K562 (cell line): ENCODE data around the gene PDLIM4. TPM values are rescaled to one million over a fixed set of nuclear protein-coding genes. Genes with fewer than 3 reads are reported as not detected.
A peak's percentile ranks its signal among the peaks of the same experiment; 100 is the strongest.

ENCODE experiments used
- ATAC-seq: fragments of 200-7000 bp; cut with Tn5 transposase; 3 replicates; pipeline ENCODE4 v1.9.1; 2020; ENCODE audit warnings: moderate library complexity
- BruUV-seq: library from RNA; stranded (reverse); fragments of 400-500 nt; replicated peaks from 2 replicates; lab custom pipeline; 2021; lab: Mats Ljungman, UMichigan
- CTCF ChIA-PET: fragments of 300-600 bp; formaldehyde crosslinking; extraction: SDS; loops from one replicate; lab custom pipeline; 2021; ENCODE audit warnings: low intra/inter-chr PET ratio; lab: Yijun Ruan, JAX
- POLR2A ChIA-PET: fragments of 300-600, 350-650 bp; sonication (Branson Sonifier 250); formaldehyde crosslinking; extraction: SDS; loops from one replicate; lab custom pipeline; 2021; ENCODE audit warnings: antibody characterized with exemption, inconsistent platforms; lab: Yijun Ruan, JAX
- DNase-seq, 4 experiments: peaks; one replicate each; pipeline versions ENCODE4 v3.0.0 to v3.0.0-alpha.2; 2011 to 2018; ENCODE audit warnings: low spot score in 3 of 4, mixed read lengths in 3 of 4; ENCODE audit errors: extremely low read depth in 1 of 4
- FAIRE-seq: peaks from 2 replicates; lab custom pipeline; 2011; peaks lifted over from hg19 to GRCh38; lab: Jason Lieb, UNC
- H2AFZ ChIP-seq: 2 replicates; pipeline ENCODE4 v1.6.0; 2011; ENCODE audit warnings: low read depth, low read length, control low read depth, inconsistent platforms
- H3K27ac ChIP-seq: fragments of 200-600 bp; 3 replicates; pipeline ENCODE4 v1.8.0; 2011; ENCODE audit warnings: low read depth, mild to moderate bottlenecking, control low read depth, inconsistent platforms, low read length, moderate library complexity, mixed read lengths; ENCODE audit errors: extremely low read depth
- H3K27me3 ChIP-seq, 2 experiments: fragments of 300-600 bp in 1 of 2; 2 replicates in 1 of 2; 3 replicates in 1 of 2; pipeline versions ENCODE4 v1.6.0 to v1.8.0; 2011; ENCODE audit warnings: inconsistent platforms in 2 of 2, low read length in 2 of 2, mild to moderate bottlenecking in 1 of 2, mixed read lengths in 1 of 2, moderate library complexity in 1 of 2; ENCODE audit not compliant: control insufficient read depth in 2 of 2, insufficient read depth in 2 of 2
- H3K36me3 ChIP-seq: fragments of 300-600 bp; 3 replicates; pipeline ENCODE4 v1.8.0; 2011; ENCODE audit warnings: mild to moderate bottlenecking, low read length, inconsistent platforms; ENCODE audit not compliant: control insufficient read depth, insufficient read depth
- H3K4me1 ChIP-seq, 2 experiments: fragments of 200-600 bp in 1 of 2; replicated peaks in 1 of 2; 2 replicates in 1 of 2; 3 replicates in 1 of 2; pipeline versions ENCODE4 v1.5.1 to v1.8.0; 2011; ENCODE audit warnings: inconsistent platforms in 2 of 2, low read length in 2 of 2, mild to moderate bottlenecking in 1 of 2, mixed read lengths in 1 of 2, moderate library complexity in 1 of 2; ENCODE audit not compliant: control insufficient read depth in 2 of 2, insufficient read depth in 2 of 2
- H3K4me2 ChIP-seq: 2 replicates; pipeline ENCODE4 v1.6.1; 2011; ENCODE audit warnings: low read length, control low read depth, inconsistent platforms, mixed read lengths; ENCODE audit not compliant: insufficient read depth
- H3K4me3 ChIP-seq: fragments of 200-600 bp; sonication (generic), shearing (Covaris generic); 2 replicates; pipeline ENCODE4 v1.5.1; 2016; ENCODE audit warnings: control low read depth, inconsistent platforms
- H3K79me2 ChIP-seq: fragments of 200-600 bp; 3 replicates; pipeline ENCODE4 v1.8.0; 2011; ENCODE audit warnings: low read length, inconsistent platforms; ENCODE audit not compliant: control insufficient read depth, insufficient read depth
- H3K9ac ChIP-seq, 2 experiments: 2 replicates each; pipeline versions ENCODE4 v1.6.0 to v1.6.1; 2011; ENCODE audit warnings: low read depth in 2 of 2, low read length in 2 of 2, control low read depth in 1 of 2, inconsistent platforms in 1 of 2, mild to moderate bottlenecking in 1 of 2, mixed read lengths in 1 of 2; ENCODE audit not compliant: insufficient read depth in 1 of 2
- H3K9me1 ChIP-seq: one replicate; pipeline ENCODE4 v1.6.0; 2011; ENCODE audit warnings: inconsistent platforms, mild to moderate bottlenecking, low read length, moderate library complexity; ENCODE audit not compliant: control insufficient read depth, insufficient read depth
- H3K9me3 ChIP-seq: replicated peaks from 2 replicates; pipeline ENCODE4 v1.5.1; 2011; ENCODE audit warnings: low read depth, low read length, inconsistent platforms; ENCODE audit not compliant: control insufficient read depth, insufficient read depth
- H4K20me1 ChIP-seq: replicated peaks from 2 replicates; pipeline ENCODE4 v1.6.1; 2011; ENCODE audit warnings: low read length, inconsistent platforms, mixed read lengths; ENCODE audit not compliant: control insufficient read depth, insufficient read depth
- ADNP ChIP-seq: fragments of 200-800 bp; sonication (Bioruptor generic); IDR thresholded peaks from 2 replicates; pipeline ENCODE4 v1.6.1; 2016; ENCODE audit warnings: missing genetic modification characterization, missing compliant biosample characterization
- JUN ChIP-seq, 2 experiments: sonication (generic) in 1 of 2; formaldehyde crosslinking in 1 of 2; IDR thresholded peaks; 2 replicates each; pipeline versions ENCODE4 v1.6.1 to v1.8.0; 2012 to 2022; ENCODE audit warnings: borderline replicate concordance in 2 of 2, mild to moderate bottlenecking in 2 of 2, improper control_type of control experiment in 1 of 2, low read depth in 1 of 2, low read length in 1 of 2, missing genetic modification reagents in 1 of 2
- JUND ChIP-seq, 2 experiments: IDR thresholded peaks; 2 replicates in 1 of 2; 3 replicates in 1 of 2; pipeline ENCODE4 v1.6.1; 2011; ENCODE audit warnings: borderline replicate concordance in 2 of 2, low read depth in 2 of 2, low read length in 2 of 2, improper control_type of control experiment in 1 of 2, missing biosample characterization in 1 of 2, missing genetic modification characterization in 1 of 2, missing genetic modification reagents in 1 of 2
- NFIC ChIP-seq: fragments of 450-650 bp; IDR thresholded peaks from 2 replicates; pipeline ENCODE4 v1.6.1; 2017; ENCODE audit warnings: mild to moderate bottlenecking, inconsistent platforms
- SMARCA4 ChIP-seq: fragments of 450-650 bp; IDR thresholded peaks from 2 replicates; pipeline ENCODE4 v1.6.1; 2016
- SUPT5H ChIP-seq: fragments of 450-650 bp; IDR thresholded peaks from 2 replicates; pipeline ENCODE4 v1.6.1; 2016
- ZBTB17 ChIP-seq: fragments of 450-650 bp; formaldehyde crosslinking; IDR thresholded peaks from 2 replicates; pipeline ENCODE4 v1.4.0; 2020; ENCODE audit warnings: mild to moderate bottlenecking
- ZBTB7A ChIP-seq: IDR thresholded peaks from 2 replicates; pipeline ENCODE4 v1.6.1; 2011; ENCODE audit warnings: low read depth, mild to moderate bottlenecking, low read length, moderate library complexity, borderline replicate concordance; ENCODE audit not compliant: control insufficient read depth
- ZNF77 ChIP-seq: fragments of 250-450 bp; sonication (Bioruptor Pico); IDR thresholded peaks from 2 replicates; pipeline ENCODE4 v1.5.0; 2020
- WGBS: fragments of 100-300 bp; shearing (Covaris generic); methylation state at CpG from one replicate; pipeline ENCODE4 v1.1.6; 2016; ENCODE audit warnings: low coverage, mixed read lengths; ENCODE audit not compliant: insufficient coverage; ENCODE audit errors: missing lambda C conversion rate; 5-methylcytosine and 5-hydroxymethylcytosine counted together
- in situ Hi-C: fragments of 300-500 bp; cut with MboI; formaldehyde crosslinking; loops from 4 replicates; pipeline ENCODE4 v1.15.0; 2018; ENCODE audit warnings: inconsistent platforms, mixed read lengths
- intact Hi-C: fragments of 100-400 bp; cut with micrococcal nuclease; formaldehyde crosslinking; loops from 2 replicates; pipeline ENCODE4 v1.14.2; 2022
- polyA plus RNA-seq, 8 experiments: library from polyadenylated mRNA; depleted of rRNA in 4 of 8; stranded (reverse) in 5 of 8; unstranded in 3 of 8; fragments of >200 nt; fragmentation: Nextera tagmentation in 2 of 8; fragmentation: Illumina TruSeq in 1 of 8; extraction: Ambion mirVana in 2 of 8; extraction: Trizol in 1 of 8; gene quantifications; 2 replicates each; pipeline versions ENCODE4 v1.2.1 to v1.2.3, GENCODE V29; 2011 to 2014; ENCODE audit warnings: inconsistent platforms in 1 of 8, missing spikeins in 1 of 8
- total RNA-seq, 7 experiments: library from RNA; depleted of rRNA in 6 of 7; stranded (reverse); fragments of >200 nt in 6 of 7; fragmentation: Illumina TruSeq in 2 of 7; extraction: Trizol in 2 of 7; gene quantifications; 2 replicates each; pipeline versions ENCODE4 v1.2.1 to v1.2.3, GENCODE V29; 2011 to 2021; ENCODE audit warnings: low replicate concordance in 1 of 7
- TF ChIP-seq, protein P1 (sequence below): fragments of 450-650 bp; IDR thresholded peaks from 2 replicates; pipeline ENCODE4 v1.6.1; 2018; ENCODE audit not compliant: partially characterized antibody
- TF ChIP-seq, protein P2 (sequence below), 2 experiments: fragments of 450-650 bp in 1 of 2; sonication (generic) in 1 of 2; formaldehyde crosslinking in 1 of 2; IDR thresholded peaks in 1 of 2; conservative IDR thresholded peaks in 1 of 2; 2 replicates each; pipeline versions ENCODE4 v1.6.1 to v1.8.1; 2016 to 2023; ENCODE audit warnings: mild to moderate bottlenecking in 2 of 2, moderate library complexity in 2 of 2, inconsistent platforms in 1 of 2, missing genetic modification reagents in 1 of 2
- TF ChIP-seq, protein P3 (sequence below), 3 experiments: IDR thresholded peaks in 2 of 3; conservative IDR thresholded peaks in 1 of 3; 2 replicates each; pipeline ENCODE4 v1.5.1; 2011 to 2012; ENCODE audit warnings: low read length in 3 of 3, mild to moderate bottlenecking in 3 of 3, control low read depth in 2 of 3, improper control_type of control experiment in 1 of 3, inconsistent platforms in 1 of 3, low read depth in 1 of 3, mixed read lengths in 1 of 3, moderate library complexity in 1 of 3; ENCODE audit not compliant: insufficient read depth in 2 of 3

Gene PDLIM4
- total and polyA plus RNA-seq, 9 of the 15 experiments (the other 6 are each of a cell fraction or from before 2014, with no cell fraction given) = 0.28 to 32.8 (median 13.1) TPM

DNA sequence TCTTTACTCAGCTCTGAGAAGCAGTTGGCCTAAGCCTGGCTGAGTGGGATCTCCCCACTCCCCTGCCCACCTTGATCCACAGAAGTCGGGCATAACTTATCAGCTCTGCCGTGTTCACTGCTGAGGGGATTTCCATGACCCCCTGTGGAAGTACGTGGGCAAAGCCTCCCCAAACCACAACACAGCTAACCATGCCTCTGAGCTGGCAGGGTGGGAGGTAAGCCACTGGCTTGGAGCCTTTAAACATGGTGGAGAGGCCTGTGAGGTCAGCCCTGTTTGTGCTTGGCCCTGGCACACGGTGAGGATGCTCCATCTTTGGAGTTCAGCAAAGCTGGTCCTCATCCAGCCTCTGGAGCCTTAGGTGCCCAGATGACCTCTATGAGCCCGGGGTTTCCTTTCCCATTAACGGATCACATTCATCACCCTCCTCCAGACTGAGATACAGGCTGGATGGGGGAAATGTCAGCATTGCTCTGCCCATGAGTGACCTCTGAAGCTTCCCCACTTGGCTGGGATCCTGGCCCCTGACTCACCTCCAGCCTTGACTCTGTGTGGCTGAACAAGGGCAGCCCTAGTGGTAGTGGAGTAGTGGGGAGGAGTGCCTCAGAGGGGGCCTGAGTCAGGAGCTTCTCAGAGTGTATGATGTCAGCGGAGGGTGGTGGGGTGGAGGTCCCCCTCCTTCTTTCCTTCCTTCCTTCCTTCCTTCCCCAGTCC lies 6.2 kb downstream of the PDLIM4 start:
- Histone ChIP-seq H3K4me2 (no peak overlapping the region), H3K27ac (0 out of 3 replicates have a peak overlapping the region, but pooled peaks have one; percentile 40), H3K9ac (peak overlapping the region in 1 of 2 experiments; percentile 31; a peak in 1 of 4 replicates), H3K4me1 (peaks cover 42 to 50% of the 10 kb centered on the region in 2 experiments), H2AFZ (no peak overlapping the region), H3K27me3 (no peaks in the 10 kb centered on the region), H4K20me1 (0 out of 2 replicates have a peak, but pooled peaks cover 4% of the 10 kb centered on the region), H3K4me3 (no peak overlapping the region), H3K9me3 (no peaks in the 10 kb centered on the region; the same call in 1 of the 2 replicates), H3K36me3 (peaks cover 25% of the 10 kb centered on the region; the same call in 2 of the 3 replicates), H3K9me1 (no peaks in the 10 kb centered on the region), H3K79me2 (peaks cover 24% of the 10 kb centered on the region)
- CTCF ChIA-PET = no interaction called here
- POLR2A ChIA-PET = interaction anchor here (0.6 to 1.7 kb wide), 10 partner anchors 13 to 552 kb away, joined by 3 to 7 read pairs (median 3); partner anchors contain the start of genes P4HA2 and SLC22A4
- peak; percentile 84 for FAIRE-seq
- ATAC-seq = peak; percentile 20
- 50% methylated on average over 7 of the region's 7 CpGs for WGBS
- intact Hi-C loops (no loop called here), in situ Hi-C loops (no loop called here)
- DNase-seq = peak; percentile 61 to 72 (median 67)
- BruUV-seq = no TSS peak
- TF ChIP-seq, protein P1, sequence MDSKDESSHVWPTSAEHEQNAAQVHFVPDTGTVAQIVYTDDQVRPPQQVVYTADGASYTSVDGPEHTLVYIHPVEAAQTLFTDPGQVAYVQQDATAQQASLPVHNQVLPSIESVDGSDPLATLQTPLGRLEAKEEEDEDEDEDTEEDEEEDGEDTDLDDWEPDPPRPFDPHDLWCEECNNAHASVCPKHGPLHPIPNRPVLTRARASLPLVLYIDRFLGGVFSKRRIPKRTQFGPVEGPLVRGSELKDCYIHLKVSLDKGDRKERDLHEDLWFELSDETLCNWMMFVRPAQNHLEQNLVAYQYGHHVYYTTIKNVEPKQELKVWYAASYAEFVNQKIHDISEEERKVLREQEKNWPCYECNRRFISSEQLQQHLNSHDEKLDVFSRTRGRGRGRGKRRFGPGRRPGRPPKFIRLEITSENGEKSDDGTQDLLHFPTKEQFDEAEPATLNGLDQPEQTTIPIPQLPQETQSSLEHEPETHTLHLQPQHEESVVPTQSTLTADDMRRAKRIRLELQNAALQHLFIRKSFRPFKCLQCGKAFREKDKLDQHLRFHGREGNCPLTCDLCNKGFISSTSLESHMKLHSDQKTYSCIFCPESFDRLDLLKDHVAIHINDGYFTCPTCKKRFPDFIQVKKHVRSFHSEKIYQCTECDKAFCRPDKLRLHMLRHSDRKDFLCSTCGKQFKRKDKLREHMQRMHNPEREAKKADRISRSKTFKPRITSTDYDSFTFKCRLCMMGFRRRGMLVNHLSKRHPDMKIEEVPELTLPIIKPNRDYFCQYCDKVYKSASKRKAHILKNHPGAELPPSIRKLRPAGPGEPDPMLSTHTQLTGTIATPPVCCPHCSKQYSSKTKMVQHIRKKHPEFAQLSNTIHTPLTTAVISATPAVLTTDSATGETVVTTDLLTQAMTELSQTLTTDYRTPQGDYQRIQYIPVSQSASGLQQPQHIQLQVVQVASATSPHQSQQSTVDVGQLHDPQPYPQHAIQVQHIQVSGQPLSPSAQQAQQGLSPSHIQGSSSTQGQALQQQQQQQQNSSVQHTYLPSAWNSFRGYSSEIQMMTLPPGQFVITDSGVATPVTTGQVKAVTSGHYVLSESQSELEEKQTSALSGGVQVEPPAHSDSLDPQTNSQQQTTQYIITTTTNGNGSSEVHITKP = no peak
- TF ChIP-seq JUND (IDR thresholded peaks at IDR 0.05; ENCODE audit: borderline replicate concordance, low read depth, low read length) = 0 out of 2 replicates have a peak, but pooled peaks have one; percentile 7
- TF ChIP-seq JUND (tag; IDR thresholded peaks at IDR 0.05; ENCODE audit: borderline replicate concordance, low read depth, low read length) = no peak
- peak; percentile 24; the same call in 1 of the 2 replicates for TF ChIP-seq SMARCA4
- no peak for TF ChIP-seq SUPT5H
- TF ChIP-seq ZNF77 (CRISPR knock-in tag) = no peak
- no peak for TF ChIP-seq ZBTB17 (CRISPR knock-in tag)
- peak; percentile 55; the same call in 1 of the 2 replicates for TF ChIP-seq JUN (IDR thresholded peaks at IDR 0.05; ENCODE audit: borderline replicate concordance, low read depth, low read length)
- no peak for TF ChIP-seq JUN (CRISPR knock-in tag; IDR thresholded peaks at IDR 0.05; ENCODE audit: borderline replicate concordance)
- TF ChIP-seq, protein P2, sequence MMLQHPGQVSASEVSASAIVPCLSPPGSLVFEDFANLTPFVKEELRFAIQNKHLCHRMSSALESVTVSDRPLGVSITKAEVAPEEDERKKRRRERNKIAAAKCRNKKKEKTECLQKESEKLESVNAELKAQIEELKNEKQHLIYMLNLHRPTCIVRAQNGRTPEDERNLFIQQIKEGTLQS (IDR thresholded peaks at IDR 0.05) = peak; percentile 81
- TF ChIP-seq, protein P2 (CRISPR knock-in tag; conservative IDR thresholded peaks at IDR 0.05) = no peak
- peak; percentile 42; the same call in 1 of the 2 replicates for TF ChIP-seq NFIC
- TF ChIP-seq, protein P3, sequence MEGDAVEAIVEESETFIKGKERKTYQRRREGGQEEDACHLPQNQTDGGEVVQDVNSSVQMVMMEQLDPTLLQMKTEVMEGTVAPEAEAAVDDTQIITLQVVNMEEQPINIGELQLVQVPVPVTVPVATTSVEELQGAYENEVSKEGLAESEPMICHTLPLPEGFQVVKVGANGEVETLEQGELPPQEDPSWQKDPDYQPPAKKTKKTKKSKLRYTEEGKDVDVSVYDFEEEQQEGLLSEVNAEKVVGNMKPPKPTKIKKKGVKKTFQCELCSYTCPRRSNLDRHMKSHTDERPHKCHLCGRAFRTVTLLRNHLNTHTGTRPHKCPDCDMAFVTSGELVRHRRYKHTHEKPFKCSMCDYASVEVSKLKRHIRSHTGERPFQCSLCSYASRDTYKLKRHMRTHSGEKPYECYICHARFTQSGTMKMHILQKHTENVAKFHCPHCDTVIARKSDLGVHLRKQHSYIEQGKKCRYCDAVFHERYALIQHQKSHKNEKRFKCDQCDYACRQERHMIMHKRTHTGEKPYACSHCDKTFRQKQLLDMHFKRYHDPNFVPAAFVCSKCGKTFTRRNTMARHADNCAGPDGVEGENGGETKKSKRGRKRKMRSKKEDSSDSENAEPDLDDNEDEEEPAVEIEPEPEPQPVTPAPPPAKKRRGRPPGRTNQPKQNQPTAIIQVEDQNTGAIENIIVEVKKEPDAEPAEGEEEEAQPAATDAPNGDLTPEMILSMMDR (IDR thresholded peaks at IDR 0.05 in 2 of 3, conservative IDR thresholded peaks at IDR 0.05 in 1 of 3; ENCODE audit: insufficient read depth in 2 of 3, low read depth in 1 of 3, low read length in 3 of 3) = peak in 1 of 3 experiments; percentile 17; a peak in 1 of 6 replicates
- TF ChIP-seq ADNP (tag) = no peak
- peak; percentile 51; the same call in 1 of the 2 replicates for TF ChIP-seq ZBTB7A
